ENCODE results near the gene CHADL. TPM values are rescaled to one million over a fixed set of nuclear protein-coding genes. Genes with fewer than 3 reads are reported as not detected.

CHADL gene
- 2.7 TPM for total RNA-seq
- 4.8 TPM for polyA plus RNA-seq (ENCODE audit: insufficient read depth, low read depth, low replicate concordance)
- long read RNA-seq, donor 1, result 0 reads
- long read RNA-seq, donor 2, result 0 reads
- long read RNA-seq, donor 3, partial matches to known transcripts, result 0 of 1 reads
- long read RNA-seq, donor 3, other reads (novel, unspliced or antisense), result 0 of 1 reads
- long read RNA-seq, donor 4, result 0 reads
- long read RNA-seq, donor 5, result 0 reads
- long read RNA-seq, donor 6, partial matches to known transcripts, result 12 of 12 reads
- long read RNA-seq, donor 6, other reads (novel, unspliced or antisense), result 0 of 12 reads
- long read RNA-seq, donor 7, partial matches to known transcripts, result 5 of 5 reads
- long read RNA-seq, donor 7, other reads (novel, unspliced or antisense), result 0 of 5 reads
- long read RNA-seq, donor 8, result 0 reads
- long read RNA-seq, donor 9, result 0 reads
- long read RNA-seq, donor 10, result 0 reads

GRCh38 chr22:41240377-41241132 lies at the start of gene CHADL:
Gene CHADL, minus strand, starts transcription at chr22:41240931. Its CDS starts 50 bp downstream, at chr22:41240881.
- H3K4me1 ChIP-seq (ENCODE audit: control insufficient read depth in 2 of 3, insufficient read depth in 2 of 3, low read depth in 1 of 3, low read length in 3 of 3), result peaks cover 0 to 14% (median 0%) of the 10 kb centered on the region in 3 donors
- TF ChIP-seq CTCF (IDR thresholded peaks at IDR 0.05; ENCODE audit: borderline replicate concordance, extremely low read depth, insufficient read depth), result no peak
- no peaks in the 10 kb centered on the region for H3K27me3 ChIP-seq (ENCODE audit: control insufficient read depth, insufficient read depth, low read length)
- FAIRE-seq, result no peak
- no peak within 1 kb of the TSS for H3K4me3 ChIP-seq (ENCODE audit: low read length in 3 of 3)
- no peaks in the 10 kb centered on the region for H3K36me3 ChIP-seq (ENCODE audit: control insufficient read depth in 2 of 3, insufficient read depth in 3 of 3, low read length in 3 of 3)
- DNase-seq, result peak in 4 of 5 donors; percentile 29 to 65 (median 42)
- H3K27ac ChIP-seq (ENCODE audit: low read depth in 2 of 2, low read length in 2 of 2), result no peak within 1 kb of the TSS
- no peak within 1 kb of the TSS for H3K9ac ChIP-seq (ENCODE audit: low read length in 3 of 3)
- intact Hi-C loops (cut with DNase I), result no loop called here
- H3K9me3 ChIP-seq (ENCODE audit: control insufficient read depth in 2 of 3, insufficient read depth in 1 of 3, low read length in 3 of 3), result no peaks in the 10 kb centered on the region

GRCh38 chr22:41289671-41290070 lies 48.9 kb upstream of the CHADL start:
- no peaks in the 10 kb centered on the region for H3K36me3 ChIP-seq (ENCODE audit: control insufficient read depth in 2 of 3, insufficient read depth in 3 of 3, low read length in 3 of 3)
- DNase-seq (no peak), FAIRE-seq (no peak)
- intact Hi-C loops (cut with DNase I), result no loop called here
- TF ChIP-seq CTCF (IDR thresholded peaks at IDR 0.05; ENCODE audit: borderline replicate concordance, extremely low read depth, insufficient read depth), result no peak
- H3K27me3 ChIP-seq (ENCODE audit: control insufficient read depth, insufficient read depth, low read length), result no peaks in the 10 kb centered on the region
- H3K9me3 ChIP-seq (ENCODE audit: control insufficient read depth in 2 of 3, insufficient read depth in 1 of 3, low read length in 3 of 3), result no peaks in the 10 kb centered on the region
- H3K4me1 ChIP-seq (ENCODE audit: control insufficient read depth in 2 of 3, insufficient read depth in 2 of 3, low read depth in 1 of 3, low read length in 3 of 3), result peaks cover 0 to 12% (median 0%) of the 10 kb centered on the region in 3 donors
- H3K4me3 ChIP-seq (ENCODE audit: low read length in 3 of 3), result no peak overlapping the region
- H3K27ac ChIP-seq (ENCODE audit: low read depth in 2 of 2, low read length in 2 of 2), result peak overlapping the region in 1 of 2 donors; percentile 65
- no peak overlapping the region for H3K9ac ChIP-seq (ENCODE audit: low read length in 3 of 3)

GRCh38 chr22:41288245-41288946 lies 47.7 kb upstream of the CHADL start:
- Histone ChIP-seq H3K4me3 (ENCODE audit: low read length in 3 of 3) (no peak overlapping the region), H3K9me3 (ENCODE audit: control insufficient read depth in 2 of 3, insufficient read depth in 1 of 3, low read length in 3 of 3) (no peaks in the 10 kb centered on the region), H3K9ac (ENCODE audit: low read length in 3 of 3) (peak overlapping the region in 1 of 3 donors; percentile 58), H3K27me3 (ENCODE audit: control insufficient read depth, insufficient read depth, low read length) (no peaks in the 10 kb centered on the region), H3K27ac (ENCODE audit: low read depth in 2 of 2, low read length in 2 of 2) (peak overlapping the region; percentile 55 to 56), H3K4me1 (ENCODE audit: control insufficient read depth in 2 of 3, insufficient read depth in 2 of 3, low read depth in 1 of 3, low read length in 3 of 3) (peaks cover 0 to 12% (median 0%) of the 10 kb centered on the region in 3 donors), H3K36me3 (ENCODE audit: control insufficient read depth in 2 of 3, insufficient read depth in 3 of 3, low read length in 3 of 3) (no peaks in the 10 kb centered on the region)
- intact Hi-C loops (cut with DNase I), result no loop called here
- no peak for TF ChIP-seq CTCF (IDR thresholded peaks at IDR 0.05; ENCODE audit: borderline replicate concordance, extremely low read depth, insufficient read depth)
- DNase-seq (peak in 1 of 5 donors; percentile 50), FAIRE-seq (no peak)

All from kidney (tissue), 22 donors.